Measurements from ENCODE around the gene APOL6.

The APOL6 gene

DNA sequence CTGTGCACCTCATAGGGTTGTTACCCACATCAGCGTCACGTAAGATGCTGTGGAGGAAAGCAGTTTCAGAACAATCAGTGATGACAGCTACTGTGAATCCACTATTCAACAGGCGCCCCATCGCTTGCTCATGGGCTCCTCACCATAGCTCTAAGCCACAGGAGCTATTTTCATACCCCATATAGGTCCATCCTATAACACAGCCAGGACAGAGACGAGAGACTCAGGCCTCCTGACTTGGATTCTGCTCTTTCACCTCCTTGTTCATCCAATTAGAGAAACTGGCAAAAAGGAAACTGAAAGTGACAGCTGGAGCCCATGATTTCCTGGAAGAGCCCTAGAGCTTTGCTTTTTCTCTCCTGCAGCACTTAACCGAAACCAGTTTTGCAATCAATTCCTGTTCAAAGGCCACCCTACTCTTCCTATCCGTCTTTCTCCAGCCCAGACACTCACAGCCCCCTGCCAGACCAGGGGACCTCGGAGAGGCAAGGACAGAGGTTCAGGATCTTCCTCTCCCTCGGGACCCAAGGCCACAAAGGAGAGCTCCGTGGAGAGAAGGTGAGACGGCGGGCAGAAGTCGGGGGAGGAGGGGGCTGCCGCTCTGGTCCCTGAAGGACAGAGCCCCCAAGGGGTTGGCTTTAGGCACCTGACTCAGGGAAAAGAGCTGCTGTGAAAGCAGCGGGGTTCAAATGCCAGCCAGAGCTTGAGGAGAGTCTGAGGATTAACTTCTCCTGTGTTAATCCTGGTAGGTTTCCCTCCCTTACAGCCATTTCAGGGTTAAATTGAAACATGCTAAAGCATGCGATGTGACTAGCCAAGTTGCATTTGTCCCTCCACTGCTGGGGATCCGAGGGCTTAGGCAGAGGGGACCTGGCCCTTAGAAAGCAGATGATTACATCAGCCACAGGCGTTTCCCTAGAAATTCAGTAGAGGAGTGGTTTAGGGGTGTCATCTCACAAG is at the start of gene APOL6:
Gene APOL6, plus strand, starts transcription at position 381 of the 960 bp plus-strand sequence. CDS start 7,980 bp downstream, outside the sequence.
- DNase-seq = peak in 1 of 2 experiments; percentile 37

DNA sequence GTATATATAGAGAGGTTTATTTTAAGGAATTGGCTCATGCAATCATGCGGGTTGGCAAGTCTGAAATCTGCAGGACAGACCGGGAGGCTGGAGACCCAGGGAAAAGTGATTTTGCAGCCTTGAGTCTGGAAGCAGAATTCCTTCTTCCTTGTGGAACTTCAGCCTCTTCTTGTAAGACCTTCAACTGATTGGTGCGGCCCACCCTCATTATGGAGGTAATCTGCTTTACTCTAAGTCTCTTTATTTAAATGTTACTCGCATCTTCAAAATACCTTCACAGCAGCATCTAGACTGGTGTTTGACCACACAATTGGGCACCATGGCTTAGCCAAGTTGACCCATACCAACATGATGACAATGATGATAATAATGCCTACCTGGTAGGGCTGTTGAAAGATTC is 48.9 kb upstream of the APOL6 start:
- DNase-seq = no peak

DNA sequence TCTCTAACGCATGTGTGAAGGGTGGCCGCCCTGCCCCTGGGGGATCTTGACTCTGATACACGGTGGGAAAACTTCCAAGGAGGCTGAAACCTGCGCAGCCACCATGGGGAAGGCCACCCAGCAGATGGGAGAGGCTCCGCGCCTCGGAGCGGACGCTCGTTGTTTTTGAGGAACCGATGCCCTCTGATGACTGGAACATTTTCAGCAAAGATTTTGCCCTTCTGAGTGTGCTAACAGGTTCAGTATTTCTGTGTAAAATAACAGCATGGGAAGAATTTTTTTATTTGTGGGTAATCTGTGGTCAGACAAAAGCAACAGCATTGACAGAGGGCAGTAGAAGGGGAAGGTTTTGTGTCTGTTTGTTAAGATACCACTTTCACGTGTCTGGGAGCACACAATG is 47.8 kb upstream of the APOL6 start:
- no peak for DNase-seq

GRCh38 chr22:35601013-35601580 is 47.1 kb upstream of the APOL6 start:
- DNase-seq = no peak

DNA sequence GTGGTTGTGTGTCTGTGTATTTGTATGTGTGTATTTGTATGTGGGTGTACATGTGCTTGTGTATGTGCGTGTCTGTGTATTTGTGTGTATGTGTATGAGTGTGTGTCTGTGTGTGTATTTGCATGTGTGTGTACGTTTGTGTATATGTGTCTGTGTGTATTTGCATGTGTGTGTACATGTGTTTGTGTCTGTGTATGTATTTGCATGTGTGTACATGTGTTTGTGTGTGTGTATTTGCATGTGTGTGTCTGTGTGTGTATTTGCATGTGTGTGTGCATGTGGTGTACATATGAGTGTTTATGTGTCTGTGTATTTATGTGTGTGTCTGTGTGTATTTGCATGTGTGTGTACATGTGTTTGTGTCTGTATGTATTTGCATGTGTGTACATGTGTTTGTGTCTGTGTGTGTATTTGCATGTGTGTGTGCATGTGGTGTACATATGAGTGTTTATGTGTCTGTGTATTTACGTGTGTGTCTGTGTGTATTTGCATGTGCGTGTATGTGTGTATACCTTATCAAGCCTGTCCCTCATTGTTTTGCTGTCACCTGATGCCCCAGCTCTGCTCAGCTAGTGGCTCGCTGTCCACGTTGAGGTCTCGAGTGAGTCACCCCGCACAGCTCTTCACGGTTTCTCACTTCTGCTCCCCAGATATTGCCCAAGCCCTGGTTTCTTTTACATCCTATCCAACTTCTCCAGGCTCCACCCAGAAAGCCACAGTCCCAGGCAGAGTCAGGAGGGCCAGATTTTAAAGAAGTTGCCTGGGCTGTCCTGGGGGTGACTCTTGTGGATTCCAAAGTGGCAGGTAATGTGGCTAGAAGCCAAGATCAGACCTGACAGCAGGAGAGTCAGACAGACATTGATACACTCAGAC is 46.3 kb upstream of the APOL6 start:
- no peak for DNase-seq

- DNase-seq = peak in 1 of 2 experiments; percentile 16
These were observed 43.5 kb upstream of the APOL6 start for GRCh38 chr22:35604621-35605368.

DNA sequence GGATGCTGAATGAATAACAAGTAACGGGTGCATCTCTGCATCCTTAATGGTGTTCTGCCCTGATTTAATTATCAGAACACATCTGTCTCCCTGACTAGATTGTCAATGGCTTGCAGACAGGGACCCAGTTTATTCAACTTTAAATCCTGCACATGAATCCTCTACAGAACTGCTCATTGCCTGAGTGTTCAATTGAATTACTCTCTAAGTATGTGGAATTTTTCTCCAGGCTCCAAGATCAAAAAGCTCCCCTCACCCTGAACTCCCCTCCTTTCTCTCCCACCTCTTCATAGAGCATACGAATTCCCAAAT is 42.9 kb upstream of the APOL6 start:
- DNase-seq = no peak

GRCh38 chr22:35605851-35606481 is 42.3 kb upstream of the APOL6 start:
- no peak for DNase-seq

DNA sequence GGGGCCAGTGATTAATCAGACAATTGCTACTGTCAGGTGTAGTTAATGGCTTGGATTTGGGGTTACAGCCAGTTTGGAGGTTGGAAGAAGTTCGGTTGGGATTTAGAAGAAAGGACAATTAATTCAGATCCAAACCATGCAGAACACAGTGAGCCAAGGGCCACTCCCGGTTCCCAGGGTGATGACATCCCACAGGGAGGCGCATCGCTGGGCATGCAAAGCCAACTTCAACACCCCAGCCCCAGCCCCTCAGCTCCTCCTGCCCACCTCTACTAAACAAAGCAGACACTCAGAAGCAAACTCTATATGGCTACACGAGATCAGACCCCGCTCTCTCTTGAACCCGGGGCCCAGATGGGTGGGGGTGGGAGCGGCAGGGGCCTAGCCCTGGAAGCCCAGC is 41.3 kb upstream of the APOL6 start:
- DNase-seq = no peak

DNA sequence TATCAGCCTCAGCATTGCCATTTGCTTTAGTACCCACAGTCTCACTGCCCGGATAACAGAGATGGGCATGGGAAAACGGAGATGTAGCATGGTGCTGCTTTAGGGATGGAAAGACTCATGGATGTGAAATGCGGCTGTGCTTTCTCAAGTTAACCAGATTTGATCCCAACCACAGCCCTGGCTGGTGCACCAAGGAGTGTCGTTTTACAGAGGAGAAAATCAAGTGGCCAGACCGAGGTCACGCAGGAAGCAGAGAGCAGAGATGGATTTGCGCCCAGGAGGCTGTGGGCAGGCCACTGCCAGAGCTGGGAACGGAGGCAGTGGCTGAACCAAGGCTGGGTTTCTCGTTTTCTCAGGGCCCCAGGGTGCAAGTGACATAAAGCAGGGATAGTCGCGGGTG is 40.2 kb upstream of the APOL6 start:
- no peak for DNase-seq

GRCh38 chr22:35609261-35609660 is 39.0 kb upstream of the APOL6 start:
- no peak for DNase-seq

- no peak for DNase-seq
These were observed 38.5 kb upstream of the APOL6 start for GRCh38 chr22:35609761-35610160.

DNA sequence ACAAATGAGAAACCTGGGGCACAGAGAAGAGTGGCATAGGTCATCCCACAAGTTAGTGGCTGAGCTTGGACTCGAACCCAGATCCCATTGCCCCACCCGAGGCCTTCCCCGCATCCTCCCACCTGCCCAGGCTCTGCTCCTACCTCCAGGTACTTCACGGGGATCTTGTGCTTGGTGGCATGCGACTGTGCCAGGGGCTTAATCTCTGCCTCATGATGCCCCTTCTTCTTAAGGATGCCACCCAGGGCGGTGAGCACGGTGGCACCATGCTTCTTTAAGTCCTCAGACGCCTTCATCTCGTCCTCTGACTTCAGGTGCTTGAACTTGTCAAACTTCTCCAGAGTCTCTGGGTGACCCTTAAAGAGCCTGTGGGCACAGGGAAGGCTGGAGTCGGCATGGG is 37.5 kb upstream of the APOL6 start:
- no peak for DNase-seq

DNA sequence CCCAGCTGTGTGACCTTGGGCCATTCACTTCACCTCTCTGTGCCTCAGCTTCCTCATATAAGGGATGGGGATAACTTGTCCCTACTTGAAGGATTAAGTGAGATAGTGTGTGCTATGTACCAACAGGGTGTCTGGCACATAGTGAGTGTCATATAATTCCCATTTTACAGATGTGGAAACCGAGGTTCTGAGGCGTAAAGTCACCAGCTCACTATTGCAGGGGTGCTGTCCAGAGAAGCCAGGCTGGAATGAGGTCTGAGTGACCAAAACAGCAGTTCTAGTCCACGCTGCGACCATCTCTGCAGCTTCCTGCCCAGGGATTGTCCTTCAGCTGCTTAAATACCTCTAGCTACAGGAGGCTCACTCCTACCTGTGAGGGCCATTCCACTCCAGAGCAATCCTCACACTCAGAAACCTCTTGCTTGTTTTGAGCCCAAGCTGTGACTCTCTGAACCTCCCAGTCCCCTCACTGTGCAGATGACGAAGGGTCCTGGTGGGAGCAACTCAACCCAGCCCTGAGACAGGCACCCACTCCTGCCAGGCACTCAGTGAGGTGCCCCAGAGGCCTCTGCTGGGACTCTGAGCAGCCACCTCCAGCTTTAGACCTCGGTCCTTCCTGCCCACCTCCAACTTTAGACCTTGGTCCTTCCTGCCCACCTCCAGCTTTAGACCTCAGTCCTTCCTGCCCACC is 36.9 kb upstream of the APOL6 start:
- DNase-seq = no peak

DNA sequence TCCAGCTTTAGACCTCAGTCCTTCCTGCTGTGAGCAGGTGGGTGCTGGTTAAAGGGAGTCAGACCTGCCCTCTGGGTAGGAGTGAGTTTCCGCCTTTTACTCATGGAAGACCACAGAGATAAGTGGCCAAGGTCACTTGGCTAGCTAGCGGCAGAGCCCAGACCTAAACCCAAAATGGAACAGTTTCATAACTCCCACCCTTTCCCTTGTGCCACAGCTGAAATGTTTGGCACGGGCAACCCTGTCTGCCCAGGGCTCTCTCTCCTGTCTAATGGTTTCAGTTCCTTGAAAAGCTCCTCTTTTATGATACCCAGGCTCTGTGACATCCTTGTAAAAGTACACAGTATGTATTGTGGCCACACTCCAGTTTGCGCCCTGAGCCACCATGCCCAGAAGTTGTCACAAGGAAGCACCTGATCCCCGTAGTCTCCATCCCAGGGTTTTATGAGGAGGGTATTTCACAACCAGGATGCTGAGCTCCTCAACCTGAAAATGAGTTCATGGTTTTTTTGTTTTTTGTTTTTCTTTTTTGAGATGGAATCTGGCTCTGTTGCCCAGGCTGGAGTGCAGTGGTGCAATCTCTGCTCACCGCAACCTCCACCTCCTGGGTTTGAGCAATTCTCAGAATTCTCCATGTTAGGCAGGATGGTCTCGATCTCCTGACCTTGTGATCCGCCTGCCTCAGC is 36.2 kb upstream of the APOL6 start:
- DNase-seq = no peak

DNA sequence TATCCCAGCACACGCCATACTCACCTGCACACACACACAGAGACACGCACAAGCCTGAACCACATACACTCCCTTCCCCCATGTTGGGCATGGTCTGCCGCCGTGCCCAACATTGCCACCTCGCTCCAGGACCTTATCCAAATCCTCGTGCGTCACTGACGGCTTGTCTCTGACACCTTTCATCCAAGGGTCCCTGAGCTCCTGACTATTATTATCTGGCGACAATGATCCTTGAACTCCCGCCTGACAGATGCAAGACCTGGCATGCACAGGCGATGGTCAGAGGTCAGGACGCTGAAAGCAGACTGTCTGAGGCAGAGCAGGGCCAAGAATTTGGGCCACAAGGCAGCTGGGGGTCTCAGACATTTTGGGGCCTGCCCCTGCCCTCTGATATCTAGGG is 35.3 kb upstream of the APOL6 start:
- no peak for DNase-seq

GRCh38 chr22:35614404-35614803 is 33.8 kb upstream of the APOL6 start:
- no peak for DNase-seq

GRCh38 chr22:35615156-35615555 is 33.1 kb upstream of the APOL6 start:
- no peak for DNase-seq

DNA sequence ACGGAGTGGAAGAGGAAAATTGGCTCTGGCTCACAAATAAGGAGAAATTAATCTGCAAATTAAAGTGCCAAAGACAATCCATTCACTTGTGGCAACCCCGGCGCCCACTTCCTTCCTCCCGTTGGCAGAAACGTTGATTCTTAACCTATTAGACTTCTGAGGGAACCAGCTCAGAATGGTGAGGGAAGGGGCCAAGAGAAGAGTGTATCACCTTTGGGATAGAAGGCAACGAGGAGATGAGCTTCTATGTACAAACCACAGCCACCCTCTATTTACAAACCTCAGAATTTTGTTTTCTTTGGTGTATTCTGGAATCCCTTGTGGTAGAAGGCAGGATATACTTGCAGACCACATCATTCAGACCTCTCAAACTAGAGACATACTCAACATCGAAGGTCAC is 32.2 kb upstream of the APOL6 start:
- DNase-seq = no peak

DNA sequence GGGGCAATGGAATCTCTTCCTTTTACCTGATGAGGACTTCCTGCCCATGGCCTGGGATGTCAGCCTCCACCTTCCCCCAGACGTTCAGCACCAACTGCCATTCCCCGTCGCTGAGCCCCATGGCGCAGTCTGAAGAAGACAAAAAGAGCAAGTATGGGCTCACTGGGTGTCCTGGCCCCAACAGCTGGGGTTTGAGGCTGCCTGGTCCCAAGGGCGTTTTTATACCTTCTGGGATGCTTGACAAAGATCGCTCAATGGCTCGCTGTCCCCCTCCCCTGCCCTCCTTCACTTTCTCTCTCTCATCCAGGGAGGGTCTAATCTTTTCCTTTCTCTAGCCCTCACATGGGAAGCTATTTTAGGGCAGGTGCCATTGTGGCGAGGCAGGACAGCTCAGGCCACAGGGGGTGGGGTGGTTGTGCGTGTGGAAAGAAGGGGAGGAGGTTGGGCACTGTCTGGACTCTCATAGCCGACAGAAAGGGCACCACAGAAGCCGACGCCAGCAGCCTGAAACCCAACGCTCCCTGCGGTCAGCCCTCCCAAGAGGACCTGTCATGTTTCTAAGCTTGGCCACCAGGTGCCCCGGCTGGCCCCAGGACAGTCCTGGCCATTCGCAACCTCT is 31.0 kb upstream of the APOL6 start, which contains the start of gene MB:
Gene MB, minus strand, starts transcription at position 193 of the 619 bp plus-strand sequence. Its CDS starts 72 bp downstream, at position 121.
- no peak for DNase-seq
